ENCODE results near the gene XIRP1.

XIRP1 gene

DNA sequence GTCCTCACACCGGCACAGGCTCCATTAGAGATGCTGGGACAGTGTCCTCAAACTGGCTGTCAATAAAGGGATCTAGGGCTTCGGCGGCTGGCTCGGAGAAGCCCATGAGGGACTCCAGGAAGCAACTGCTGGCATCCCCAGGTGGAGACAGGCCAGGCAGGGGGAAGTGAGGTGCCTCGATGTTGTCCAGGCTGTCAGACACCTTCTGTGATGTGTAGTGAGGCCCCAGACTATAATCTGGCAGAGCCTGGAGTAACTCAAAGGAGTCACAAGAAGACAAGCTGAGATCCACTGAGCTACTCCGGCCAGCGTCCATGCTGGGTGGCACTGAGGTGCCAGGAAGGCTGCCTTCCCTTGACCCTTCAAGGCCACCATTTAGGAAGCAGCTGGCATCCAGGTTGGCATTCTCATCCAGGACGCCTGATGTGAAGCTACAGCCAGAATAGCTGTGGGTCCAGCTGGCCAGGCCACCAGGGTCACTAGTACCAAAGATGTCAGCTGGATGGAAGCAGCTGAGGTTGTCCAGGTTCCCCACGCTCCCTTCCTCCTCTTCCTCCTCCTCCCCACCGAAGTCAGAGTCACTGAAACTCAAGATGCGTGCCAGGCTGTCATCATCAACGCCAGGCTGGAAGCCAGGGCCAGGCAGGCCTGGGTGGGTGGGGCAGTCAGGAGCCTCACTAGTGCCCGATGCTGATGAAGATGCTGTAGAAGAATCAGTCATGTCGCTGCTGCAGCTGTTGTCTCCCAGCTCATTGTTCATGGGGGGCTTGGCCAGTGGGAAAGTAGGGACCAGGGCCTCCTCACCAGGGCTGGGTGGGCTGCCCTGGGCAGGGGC is 49.1 kb downstream of the XIRP1 start:
- DNase-seq, result no peak

GRCh38 chr3:39142067-39142466 is 50.3 kb downstream of the XIRP1 start:
- DNase-seq, result no peak

GRCh38 chr3:39141171-39141995 is 51.0 kb downstream of the XIRP1 start:
- DNase-seq, result no peak

- no peak for DNase-seq
Measured at GRCh38 chr3:39140341-39140971, 51.9 kb downstream of the XIRP1 start.

DNA sequence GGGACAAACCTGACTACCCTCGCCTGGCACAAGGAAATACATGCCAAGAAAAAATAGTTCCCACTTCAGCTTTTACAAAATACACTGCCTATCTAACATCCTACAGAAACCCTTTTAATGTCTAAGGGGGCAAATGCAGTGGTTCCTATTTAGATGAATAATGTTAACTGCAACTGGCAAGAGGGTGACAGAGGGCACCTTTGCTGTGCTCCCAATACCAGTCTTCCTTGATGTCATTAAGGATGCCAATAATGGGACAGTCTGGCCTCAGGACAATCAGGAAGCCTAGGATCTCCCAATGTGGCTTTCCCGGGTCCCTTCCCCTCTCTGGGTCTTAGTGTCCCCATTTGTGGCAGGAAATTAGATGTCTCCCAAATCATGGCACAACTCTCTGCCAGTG is 53.0 kb downstream of the XIRP1 start:
- no peak for DNase-seq

- no peak for DNase-seq
Measured at GRCh38 chr3:39138804-39139415, 53.5 kb downstream of the XIRP1 start.

DNA sequence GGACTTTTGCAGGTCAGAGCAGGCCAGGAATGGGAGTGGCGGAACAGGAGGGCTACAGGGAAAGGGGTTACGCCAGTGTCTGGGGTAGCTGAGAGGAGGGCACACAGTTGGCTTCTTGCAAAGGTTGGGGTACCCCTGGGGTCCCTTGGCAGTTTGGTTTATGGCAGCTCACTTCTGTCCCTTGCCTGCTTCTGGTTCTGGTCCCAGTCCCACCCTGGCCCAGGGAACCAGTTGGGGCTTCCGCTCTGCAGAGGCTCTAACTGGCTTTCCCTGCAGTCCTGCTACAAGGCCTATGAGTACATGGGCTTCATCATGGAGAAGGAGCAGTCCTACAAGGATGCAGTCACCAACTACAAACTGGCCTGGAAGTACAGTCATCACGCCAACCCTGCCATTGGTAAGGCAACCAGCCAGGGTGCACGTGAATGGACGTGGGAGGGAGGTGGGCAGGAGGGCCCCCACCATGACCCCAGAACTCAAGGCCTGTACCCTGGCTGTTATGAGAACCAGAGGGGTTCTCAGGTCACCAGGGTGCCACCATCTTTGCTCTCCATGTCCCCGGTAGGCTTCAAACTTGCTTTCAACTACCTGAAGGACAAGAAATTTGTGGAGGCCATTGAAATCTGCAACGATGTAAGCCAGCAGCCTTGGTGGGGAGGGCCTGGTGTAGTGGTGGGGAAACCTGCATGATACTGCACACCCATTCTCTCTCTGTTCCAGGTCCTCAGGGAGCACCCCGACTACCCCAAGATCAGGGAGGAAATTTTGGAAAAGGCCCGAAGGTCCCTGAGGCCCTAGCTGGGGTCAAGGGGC is 54.2 kb downstream of the XIRP1 start:
- no peak for DNase-seq

GRCh38 chr3:39137435-39137936 is 54.9 kb downstream of the XIRP1 start:
- no peak for DNase-seq

- no peak for DNase-seq
Measured at GRCh38 chr3:39136533-39137434, 55.6 kb downstream of the XIRP1 start.

- DNase-seq, result no peak
Measured at GRCh38 chr3:39135170-39135805, 57.1 kb downstream of the XIRP1 start.

- peak; percentile 8 for DNase-seq
Measured at GRCh38 chr3:39134305-39134704, 58.1 kb downstream of the XIRP1 start.

DNA sequence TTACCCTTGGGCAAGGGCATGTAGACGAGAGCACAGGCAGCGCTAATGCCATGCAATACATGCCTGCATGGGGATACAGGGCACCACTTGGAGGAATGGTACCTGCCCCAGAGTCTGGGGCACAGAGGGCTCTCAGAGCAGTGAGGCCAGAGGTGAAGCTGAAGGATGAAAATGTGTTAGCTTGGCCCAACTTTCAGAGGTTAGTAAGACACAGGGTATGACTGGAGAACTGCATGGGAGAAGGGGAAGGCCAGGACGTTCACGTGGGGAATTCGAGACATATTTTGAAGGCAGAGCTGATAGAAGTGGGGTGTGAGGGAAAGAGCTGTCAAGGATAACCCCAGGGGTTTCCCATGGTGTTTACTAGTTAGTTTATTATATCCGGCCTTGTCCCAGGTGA is 58.6 kb downstream of the XIRP1 start:
- peak; percentile 3 for DNase-seq
